ENCODE measurements around the gene DNAJC9.

Gene DNAJC9

GRCh38 chr10:73252445-73253224 is 5.6 kb upstream of the DNAJC9 start, which contains the start of gene MRPS16:
MRPS16 (minus strand) TSS chr10:73252644; CDS start chr10:73252482, 162 bp downstream.
- POLR2A ChIA-PET, result interaction anchor here (0.6 to 0.7 kb wide), 3 partner anchors 32 to 157 kb away, joined by 3 read pairs; no protein-coding TSS in a partner anchor
- DNase-seq (ENCODE audit: low read depth, low spot score), result peak; percentile 80
- CTCF ChIA-PET, result interaction anchor here (0.9 to 3.1 kb wide), 5 partner anchors 9 to 391 kb away, joined by 3 to 14 read pairs (median 4); no protein-coding TSS in a partner anchor
- peak within 1 kb of the TSS; percentile 93 for H3K4me3 ChIP-seq (ENCODE audit: low read depth, low read length)
- no peak for TF ChIP-seq CTCF (IDR thresholded peaks at IDR 0.05; ENCODE audit: insufficient read depth, low read length, missing control alignments)

GRCh38 chr10:73251683-73252444 is 4.8 kb upstream of the DNAJC9 start:
- no peak for TF ChIP-seq CTCF (IDR thresholded peaks at IDR 0.05; ENCODE audit: insufficient read depth, low read length, missing control alignments)
- ChIA-PET CTCF (interaction anchor here (0.9 to 3.1 kb wide), 3 partner anchors 9 to 12 kb away, joined by 3 to 14 read pairs (median 4); no protein-coding TSS in a partner anchor), POLR2A (interaction anchor here (0.6 kb wide), 2 partner anchors 32 to 152 kb away, joined by 3 read pairs; no protein-coding TSS in a partner anchor)
- no peak for DNase-seq (ENCODE audit: low read depth, low spot score)
- H3K4me3 ChIP-seq (ENCODE audit: low read depth, low read length), result peak overlapping the region; percentile 93

GRCh38 chr10:73248259-73248724 is 1.2 kb upstream of the DNAJC9 start:
- ChIA-PET POLR2A (no interaction called here), CTCF (interaction anchor here (2.4 kb wide), 1 partner anchor 15 kb away, joined by 9 read pairs; no protein-coding TSS in a partner anchor)
- DNase-seq (ENCODE audit: low read depth, low spot score), result no peak
- TF ChIP-seq CTCF (IDR thresholded peaks at IDR 0.05; ENCODE audit: insufficient read depth, low read length, missing control alignments), result no peak
- H3K4me3 ChIP-seq (ENCODE audit: low read depth, low read length), result no peak overlapping the region

GRCh38 chr10:73247509-73248258 is 629 bp upstream of the DNAJC9 start:
- ChIA-PET CTCF (interaction anchor here (2.4 kb wide), 1 partner anchor 16 kb away, joined by 9 read pairs; no protein-coding TSS in a partner anchor), POLR2A (interaction anchor here (0.6 to 1.9 kb wide), 8 partner anchors 9 to 248 kb away, joined by 3 to 8 read pairs (median 4); partner anchors contain the start of genes ECD, FAM149B1 and PPP3CB)
- TF ChIP-seq CTCF (IDR thresholded peaks at IDR 0.05; ENCODE audit: insufficient read depth, low read length, missing control alignments), result no peak
- peak overlapping the region; percentile 92 for H3K4me3 ChIP-seq (ENCODE audit: low read depth, low read length)
- DNase-seq (ENCODE audit: low read depth, low spot score), result no peak

- TF ChIP-seq CTCF (IDR thresholded peaks at IDR 0.05; ENCODE audit: insufficient read depth, low read length, missing control alignments), result no peak
- CTCF ChIA-PET, result no interaction called here
These were observed 771 bp downstream of the DNAJC9 start for GRCh38 chr10:73246322-73246645.

More at GRCh38 chr10:73246322-73246645, 771 bp downstream of the DNAJC9 start:
- no peak for DNase-seq (ENCODE audit: low read depth, low spot score)
- POLR2A ChIA-PET, result interaction anchor here (0.7 to 1.9 kb wide), 7 partner anchors 8 to 433 kb away, joined by 3 to 8 read pairs (median 5); partner anchors contain the start of genes CFAP70, ECD and FAM149B1
- peak overlapping the region; percentile 92 for H3K4me3 ChIP-seq (ENCODE audit: low read depth, low read length)
